NCI-H446 (cell line): ENCODE measurements around the gene IQCN.

Source experiments
- DNase-seq, 2 experiments: peaks; one replicate each; lab custom pipeline; 2025; lab: John Stamatoyannopoulos, UW

The IQCN gene, protein sequence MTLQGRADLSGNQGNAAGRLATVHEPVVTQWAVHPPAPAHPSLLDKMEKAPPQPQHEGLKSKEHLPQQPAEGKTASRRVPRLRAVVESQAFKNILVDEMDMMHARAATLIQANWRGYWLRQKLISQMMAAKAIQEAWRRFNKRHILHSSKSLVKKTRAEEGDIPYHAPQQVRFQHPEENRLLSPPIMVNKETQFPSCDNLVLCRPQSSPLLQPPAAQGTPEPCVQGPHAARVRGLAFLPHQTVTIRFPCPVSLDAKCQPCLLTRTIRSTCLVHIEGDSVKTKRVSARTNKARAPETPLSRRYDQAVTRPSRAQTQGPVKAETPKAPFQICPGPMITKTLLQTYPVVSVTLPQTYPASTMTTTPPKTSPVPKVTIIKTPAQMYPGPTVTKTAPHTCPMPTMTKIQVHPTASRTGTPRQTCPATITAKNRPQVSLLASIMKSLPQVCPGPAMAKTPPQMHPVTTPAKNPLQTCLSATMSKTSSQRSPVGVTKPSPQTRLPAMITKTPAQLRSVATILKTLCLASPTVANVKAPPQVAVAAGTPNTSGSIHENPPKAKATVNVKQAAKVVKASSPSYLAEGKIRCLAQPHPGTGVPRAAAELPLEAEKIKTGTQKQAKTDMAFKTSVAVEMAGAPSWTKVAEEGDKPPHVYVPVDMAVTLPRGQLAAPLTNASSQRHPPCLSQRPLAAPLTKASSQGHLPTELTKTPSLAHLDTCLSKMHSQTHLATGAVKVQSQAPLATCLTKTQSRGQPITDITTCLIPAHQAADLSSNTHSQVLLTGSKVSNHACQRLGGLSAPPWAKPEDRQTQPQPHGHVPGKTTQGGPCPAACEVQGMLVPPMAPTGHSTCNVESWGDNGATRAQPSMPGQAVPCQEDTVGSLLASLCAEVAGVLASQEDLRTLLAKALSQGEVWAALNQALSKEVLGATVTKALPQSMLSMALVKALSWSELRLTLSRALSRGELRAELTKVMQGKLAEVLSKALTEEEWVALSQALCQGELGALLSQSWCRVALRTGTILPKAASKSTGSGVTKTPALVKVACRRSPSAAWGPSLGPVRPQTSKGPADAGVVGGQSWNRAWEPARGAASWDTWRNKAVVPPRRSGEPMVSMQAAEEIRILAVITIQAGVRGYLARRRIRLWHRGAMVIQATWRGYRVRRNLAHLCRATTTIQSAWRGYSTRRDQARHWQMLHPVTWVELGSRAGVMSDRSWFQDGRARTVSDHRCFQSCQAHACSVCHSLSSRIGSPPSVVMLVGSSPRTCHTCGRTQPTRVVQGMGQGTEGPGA (N-terminal part only)

DNA sequence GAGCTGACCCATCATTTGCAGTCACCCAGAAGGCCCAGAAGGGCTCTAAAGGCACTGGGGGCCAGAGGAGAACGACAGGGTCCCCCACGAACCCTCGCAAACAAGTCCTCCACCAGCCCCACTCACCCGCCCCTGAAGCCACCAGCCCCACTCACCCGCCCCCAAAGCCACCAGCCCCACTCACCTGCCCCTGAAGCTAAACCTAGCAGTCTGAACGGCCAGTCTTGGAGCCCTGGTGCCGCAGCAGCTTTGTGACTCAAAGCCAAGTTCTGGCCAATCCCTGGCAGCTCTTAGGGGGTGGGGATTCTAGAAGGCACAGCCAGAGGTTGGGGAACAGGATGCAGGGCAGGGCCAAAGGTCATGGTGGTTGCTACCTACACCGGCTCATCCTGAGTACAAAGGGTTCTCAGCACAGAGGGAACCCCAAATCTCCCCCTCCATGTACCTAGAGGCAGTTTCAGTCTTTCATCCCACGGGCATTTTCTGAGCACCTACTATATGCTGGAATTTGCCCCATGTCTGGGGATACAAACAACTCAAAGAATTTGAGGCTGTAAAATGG, at the start of gene IQCN:
Gene IQCN (minus strand): TSS at position 234 of the 562 bp plus-strand sequence. CDS start 4,974 bp downstream, outside the sequence.
- DNase-seq, result no peak

DNA sequence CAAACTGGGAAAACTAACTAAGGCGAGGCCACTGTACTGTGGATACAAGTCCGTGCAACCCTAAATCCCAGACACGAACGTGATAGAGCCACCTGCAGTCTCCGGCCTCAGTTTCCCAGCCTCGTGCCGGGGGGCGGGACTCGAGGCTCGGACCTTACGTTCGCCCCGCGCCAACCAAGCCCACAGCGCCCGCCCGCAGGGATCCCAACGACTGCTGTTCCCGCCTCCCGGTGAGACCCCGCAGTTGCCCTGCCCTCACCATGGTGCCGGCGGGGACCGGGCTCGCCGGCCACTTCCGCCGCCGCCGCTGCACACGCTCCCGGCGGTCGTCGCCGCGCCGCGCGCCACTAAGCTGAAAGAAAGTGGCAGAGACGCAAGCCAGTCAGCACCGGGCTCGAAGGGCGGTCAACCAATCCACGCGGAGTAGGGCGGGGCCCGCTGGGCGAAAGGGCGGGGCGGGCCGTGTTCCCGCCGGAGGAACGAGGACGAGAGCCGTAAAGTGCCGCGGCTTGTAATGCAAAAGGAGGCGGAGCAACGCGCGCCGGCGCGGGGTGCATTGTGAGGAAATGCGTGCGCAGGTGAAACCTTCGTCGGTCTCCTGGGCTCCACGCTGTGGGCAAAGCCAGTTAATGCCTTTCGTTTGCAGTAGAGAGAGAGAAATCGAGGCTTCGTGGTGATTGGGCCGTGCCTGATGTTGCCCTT, 48.7 kb upstream of the IQCN start, which contains the start of gene LSM4:
Gene LSM4 (minus strand): TSS at position 318 of the 702 bp plus-strand sequence. CDS start 56 bp downstream, at position 262.
- peak; percentile 96 to 99 for DNase-seq

DNA sequence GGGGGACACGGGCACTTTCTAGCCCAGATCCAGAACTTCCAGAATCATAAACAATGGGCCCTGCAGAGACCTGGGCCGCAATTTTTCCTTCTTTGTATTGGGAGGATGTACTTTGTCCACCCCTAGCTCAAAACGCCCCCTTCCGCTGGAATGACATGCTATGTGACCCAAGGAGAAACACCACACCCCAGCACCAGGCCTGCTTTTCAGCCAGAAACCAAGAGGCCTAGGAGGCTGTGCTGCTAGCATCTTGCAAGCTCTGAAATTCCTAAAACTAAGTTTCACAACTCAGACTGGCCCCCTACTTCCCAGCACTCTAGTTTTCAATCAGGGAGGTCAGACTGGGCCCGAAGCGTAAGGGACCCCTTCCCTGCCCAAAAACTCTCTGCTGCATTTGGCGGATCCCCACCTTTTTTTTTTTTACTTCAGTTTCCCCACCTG, 48.1 kb upstream of the IQCN start:
- DNase-seq, result no peak

DNA sequence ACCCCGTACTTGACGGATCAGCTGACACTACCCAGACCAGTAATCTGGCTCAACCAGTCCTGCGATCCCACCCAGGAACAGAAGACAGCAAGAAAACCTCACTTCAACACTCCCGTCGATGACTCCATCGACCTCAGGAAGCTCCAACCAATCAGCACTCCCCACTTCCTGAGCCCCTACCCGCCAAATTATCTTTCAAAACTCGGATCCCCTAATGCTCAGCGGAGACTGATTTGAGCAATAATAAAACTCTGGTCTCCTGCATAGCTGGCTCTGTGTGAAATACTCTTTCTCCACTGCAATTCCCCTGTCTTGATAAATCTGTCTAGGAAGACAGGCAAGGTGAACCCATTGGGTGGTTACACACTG, 47.5 kb upstream of the IQCN start:
- no peak for DNase-seq

DNA sequence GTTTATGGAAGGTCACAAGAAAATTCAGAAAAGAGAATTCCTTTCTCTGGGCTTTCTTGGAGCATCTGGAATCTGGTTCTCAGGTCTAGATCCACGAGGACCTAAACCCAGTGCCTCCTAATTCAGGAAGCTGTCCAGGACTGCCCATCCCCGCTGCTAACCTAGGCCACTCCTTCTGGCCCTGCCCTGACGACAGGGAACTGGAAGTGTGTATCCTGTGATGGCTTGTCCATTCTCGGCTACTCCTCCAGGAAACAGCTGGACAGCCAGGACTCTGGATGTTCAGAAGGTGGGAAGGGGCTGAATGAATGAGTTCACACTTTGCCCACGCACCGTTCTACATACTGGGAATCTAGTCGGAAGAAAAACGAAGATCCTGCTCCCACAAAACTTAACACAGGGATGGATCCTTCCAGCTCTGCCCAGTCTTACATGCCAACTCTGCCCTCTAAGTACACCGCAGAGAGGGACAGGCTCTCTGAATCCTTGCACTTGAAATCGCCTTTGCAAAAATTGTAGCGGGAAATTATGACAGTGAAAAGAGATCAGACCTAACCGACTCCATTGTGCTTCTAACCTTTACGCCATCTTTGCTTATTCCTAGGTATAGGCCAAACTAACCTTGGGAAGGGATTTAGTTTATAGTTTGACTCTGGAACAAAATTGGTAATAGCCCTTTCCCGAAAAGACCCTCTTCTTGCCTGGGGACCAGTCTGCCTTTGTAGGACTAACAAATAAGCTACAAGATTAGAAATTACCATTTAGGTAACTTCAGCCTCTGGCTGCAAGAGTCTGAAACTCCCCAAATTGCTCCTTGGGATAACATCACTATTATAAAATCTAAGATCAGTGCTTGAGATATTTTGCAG, 46.8 kb upstream of the IQCN start:
- DNase-seq, result no peak

DNA sequence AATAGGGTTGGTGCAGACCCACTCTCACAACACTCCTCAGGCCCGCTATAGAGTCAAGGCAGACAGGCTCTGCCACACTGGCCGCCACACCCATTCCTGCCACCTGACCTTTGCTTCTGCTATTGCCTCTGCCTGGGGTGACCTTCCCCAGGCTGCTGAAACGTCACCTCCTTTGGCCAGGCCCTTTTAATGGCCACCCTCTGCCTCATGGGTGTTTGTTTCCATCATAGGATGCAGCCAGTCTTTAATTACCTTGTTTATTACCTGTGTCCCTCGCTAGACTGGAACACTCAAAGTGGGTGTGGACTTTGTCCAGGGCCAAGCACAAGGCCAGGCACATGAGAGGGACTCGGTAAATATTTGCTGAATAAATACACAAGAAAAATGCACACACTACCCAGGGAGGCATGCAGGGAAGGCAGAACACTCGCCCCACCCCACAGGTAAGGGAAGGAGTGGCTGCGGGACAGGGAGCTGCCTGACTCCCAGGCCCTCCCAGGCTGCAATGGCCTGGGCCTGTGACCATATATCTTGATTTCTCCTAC, 45.4 kb upstream of the IQCN start:
- no peak for DNase-seq

DNA sequence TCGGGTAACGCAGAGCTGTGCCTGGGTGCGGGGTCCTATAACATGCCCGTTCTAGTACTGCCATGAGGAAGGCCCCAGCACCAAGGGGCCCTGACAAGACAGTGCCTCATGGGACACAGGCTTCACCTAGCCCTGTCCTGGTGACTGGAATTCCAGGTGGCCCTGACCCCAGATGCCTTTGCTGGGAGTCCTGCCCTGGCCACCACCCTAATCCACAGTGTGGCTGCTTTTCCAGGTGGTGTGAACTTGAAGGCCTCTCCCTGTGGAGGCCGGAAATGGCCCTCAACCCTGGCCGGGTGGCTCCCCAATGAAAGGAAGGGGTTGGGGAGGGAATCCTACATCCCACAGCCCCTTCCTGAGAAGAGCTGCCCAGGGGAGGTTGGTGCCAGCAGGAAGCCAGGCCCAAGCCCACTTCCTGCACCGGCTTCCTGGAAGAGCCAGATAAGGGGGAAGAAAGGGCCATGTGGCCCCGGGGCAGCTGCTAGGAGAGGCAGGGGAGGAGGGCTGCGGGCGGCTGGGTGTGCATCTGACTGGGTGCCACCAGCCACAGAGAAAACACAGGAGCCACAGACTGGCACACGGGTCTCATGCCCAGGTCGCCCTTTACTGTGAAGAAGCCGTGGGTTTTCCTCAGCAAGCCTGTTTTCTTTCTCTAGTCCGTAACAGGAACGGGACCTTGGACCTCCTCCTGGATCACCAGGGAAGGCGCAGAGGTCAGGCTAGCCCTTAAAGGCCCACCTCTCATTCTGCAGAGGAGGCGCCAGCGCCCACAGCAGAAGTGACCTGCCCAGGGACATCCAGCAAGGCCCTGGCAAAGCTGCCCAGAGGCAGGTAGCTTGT, 43.9 kb upstream of the IQCN start:
- no peak for DNase-seq

DNA sequence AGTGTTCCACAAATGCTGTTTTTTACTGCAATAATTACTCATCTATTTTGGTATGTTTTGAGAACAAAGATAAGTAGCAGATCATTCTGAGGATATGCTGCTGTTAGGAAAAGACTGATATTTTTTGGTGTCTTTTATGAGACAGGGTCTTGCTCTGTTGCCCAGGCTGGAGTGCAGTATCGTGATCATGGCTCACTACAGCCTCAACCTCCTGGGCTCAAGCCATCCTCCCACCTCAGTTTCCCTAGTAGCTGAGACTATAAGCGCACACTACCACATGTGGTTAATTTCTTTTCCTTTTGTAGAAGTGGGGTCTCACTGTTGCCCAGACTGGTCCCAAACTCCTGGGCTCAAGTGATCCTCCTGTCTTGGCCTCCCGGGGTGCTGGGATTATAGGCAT, 39.1 kb upstream of the IQCN start:
- no peak for DNase-seq

DNA sequence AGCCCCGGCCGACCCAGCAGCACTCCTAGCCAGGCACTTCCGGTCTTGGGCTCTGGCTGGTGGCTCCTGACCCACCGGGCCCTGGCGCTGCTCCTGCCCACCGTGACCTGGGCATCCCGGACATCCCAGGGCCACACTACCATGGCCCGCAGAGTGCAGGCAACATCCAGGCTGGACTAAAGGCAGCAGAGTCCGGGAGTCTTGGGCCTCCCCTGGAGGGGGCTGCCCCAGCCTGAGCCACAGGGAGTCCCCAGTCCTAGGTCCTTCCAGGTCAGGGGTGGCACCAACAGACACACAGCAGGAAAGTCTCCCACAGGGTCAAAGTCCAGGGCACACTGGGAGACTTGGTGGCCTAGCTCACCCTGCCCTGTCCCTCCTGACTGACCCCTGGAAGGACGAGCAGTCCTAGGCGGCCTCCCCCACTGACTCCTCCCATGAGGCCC, 37.9 kb upstream of the IQCN start:
- no peak for DNase-seq

DNA sequence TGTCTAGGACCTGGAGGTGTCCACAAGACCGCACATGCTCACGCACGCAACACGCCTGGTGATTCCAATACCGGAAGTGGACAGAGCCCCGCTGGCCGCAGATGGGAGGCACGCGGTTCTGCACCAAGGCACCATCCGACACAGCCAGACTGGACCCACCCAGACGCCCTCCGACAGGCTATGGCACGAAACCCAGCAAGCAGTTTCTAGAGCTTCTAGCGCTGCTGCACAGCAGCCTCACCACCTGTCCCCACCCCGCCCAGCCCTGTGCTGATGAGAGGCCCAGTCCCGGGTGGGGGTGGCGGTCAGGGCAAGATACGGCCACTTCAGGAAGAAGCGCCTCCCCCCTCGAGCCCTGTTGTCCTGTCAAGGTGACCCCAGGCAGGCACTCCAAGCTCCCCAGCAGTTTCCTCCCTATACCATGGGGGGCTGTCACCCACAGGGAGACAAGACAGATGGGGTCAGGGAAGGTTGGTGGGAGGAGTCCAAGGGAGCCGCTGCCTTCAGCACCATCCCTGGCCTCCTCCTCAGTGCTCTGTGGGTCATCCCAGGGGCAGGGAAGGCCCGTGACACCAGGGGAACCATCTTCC, 37.3 kb upstream of the IQCN start:
- no peak for DNase-seq

DNA sequence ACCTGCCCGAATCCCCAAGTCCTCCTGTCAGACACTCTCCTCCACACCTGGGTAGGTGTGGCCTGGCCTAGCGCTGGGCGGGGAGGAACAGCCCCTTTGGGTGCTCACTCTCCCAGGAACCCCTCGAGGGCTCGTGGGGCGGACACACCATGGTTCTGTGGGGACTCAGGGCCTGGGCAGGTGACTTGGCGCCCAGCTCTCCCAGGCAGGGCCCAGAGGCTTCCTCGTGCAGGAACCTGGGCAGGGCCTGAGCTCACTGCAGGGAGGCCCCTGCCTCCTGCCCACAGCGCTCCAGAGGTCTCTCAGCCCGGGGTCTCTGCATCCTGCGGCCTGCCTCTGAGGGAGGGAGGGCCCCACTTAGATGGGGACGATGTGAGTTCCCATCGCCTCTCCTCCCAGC, 36.7 kb upstream of the IQCN start:
- DNase-seq, result no peak

DNA sequence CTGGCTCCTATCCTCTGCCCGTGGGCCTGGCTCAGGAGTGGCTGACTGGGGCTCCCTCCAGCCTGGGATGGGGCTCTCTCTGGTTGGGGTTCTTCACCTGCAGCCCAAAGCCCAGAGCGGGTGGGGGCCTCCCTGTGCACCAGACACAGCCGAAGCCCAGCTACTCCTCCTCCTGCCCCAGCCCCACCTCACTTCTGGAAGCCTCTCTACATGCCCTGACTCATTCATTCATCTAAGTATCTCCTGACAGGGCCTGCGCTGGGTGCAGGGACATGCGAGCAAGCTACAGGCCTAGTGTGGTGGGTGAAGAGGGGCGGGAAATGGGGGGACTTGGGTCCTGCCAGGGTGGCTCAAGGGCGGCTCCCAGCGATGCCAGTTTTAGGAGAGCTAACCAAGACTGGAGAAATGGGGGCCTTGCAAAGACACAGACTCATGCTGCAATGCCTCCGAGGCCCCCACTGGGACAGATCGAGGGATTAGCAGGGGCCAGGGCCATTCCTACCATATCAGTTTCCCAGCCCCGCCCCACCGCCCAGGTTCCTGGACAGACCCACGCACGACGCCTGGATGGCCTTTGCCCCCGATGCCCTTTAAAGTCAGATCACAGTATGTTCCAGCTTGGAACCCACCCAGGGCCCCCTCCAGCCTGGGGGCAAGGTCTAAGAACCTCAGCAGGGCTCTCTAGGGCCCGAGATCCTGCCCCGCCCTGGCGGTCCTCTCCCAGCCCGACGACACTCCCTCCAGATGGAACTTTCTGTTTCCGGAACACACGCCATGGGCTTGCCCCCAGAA, 36.1 kb upstream of the IQCN start:
- DNase-seq, result no peak

DNA sequence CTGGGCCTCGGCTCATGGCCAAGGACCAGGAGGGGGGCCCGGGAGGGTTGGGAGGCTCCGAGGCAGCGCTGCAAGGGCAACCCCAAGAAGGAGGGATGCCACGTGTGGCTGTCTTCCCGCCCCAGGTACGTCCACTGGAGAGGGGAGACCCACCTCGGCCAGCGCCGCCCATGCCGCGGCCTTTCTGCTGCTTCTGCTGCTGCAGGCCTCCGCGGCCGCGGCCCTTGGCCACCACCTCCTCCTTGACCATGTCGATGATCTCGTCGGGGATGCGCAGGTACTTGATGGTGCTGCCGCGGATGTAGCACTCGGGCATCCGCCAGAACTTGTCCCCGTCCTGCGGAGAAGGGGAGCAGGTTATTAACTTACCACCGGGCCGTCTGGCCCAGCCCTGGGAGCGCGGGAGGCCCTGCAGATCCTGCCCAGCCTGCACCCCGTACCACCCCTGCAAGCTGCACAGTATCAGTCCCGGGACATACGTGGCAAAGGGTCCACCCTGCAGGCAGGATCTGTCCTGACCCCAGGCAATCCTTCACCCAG, 35.3 kb upstream of the IQCN start:
- DNase-seq, result no peak

DNA sequence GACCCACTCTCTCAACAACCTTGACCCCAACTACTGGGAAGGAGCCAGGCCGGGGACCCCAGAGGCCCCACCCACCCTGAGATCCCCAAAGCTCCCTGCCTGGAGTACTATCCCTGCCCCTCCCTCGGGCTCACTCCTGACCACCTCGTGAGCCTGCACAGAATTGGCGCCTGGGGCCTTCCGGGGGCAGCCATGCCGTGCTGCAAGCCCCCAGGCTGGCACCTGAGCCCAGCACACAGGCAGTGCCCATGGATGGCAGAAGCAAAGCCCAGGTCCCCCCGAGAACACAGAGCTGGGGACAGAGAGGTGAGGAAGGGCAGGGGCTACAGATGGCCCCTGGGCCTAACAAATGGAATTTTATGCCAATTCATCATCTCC, 34.7 kb upstream of the IQCN start:
- no peak for DNase-seq

DNA sequence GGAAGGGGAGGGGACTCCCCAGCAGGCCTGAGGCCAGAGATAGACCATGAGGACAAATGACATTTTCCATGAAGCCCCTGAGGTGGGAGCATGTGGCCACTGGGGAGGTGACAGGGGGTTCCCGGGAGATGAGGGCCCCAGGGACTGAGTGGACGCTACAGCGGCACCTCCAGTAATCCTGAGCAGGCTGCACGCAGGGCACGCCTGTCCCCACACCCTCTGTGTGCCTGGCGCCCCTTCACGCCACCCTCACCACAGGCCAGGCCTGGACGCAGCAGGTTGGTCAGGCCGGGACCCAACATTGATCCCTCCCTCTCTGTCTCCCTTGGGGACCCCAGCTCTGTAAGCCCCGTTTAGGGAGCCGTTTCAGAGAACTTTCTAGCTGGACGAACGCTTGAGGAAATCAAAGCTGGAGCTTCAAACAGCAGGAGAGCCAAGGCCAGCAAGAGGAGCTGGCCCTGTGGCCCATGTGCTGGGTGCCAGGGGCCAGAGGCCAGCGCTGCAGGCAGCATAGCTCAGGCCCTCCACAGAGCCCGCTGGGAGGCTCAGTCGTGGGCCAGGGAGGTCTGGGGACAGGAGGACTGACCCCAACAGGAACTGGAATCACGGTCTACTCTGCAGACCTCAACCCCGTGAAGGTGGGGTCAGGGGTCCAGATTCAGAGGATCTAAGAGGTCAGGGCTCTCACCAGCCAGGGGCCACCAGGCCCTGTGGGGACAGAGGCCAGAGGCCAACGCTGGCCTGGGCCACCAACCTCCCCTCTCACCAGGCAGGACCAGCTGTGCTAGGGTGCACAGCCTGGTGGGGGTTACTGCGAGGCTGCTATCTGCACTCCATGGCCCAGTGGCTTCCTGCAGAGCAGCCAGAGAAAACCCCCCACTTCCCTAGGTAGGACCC, 34.0 kb upstream of the IQCN start:
- DNase-seq, result no peak

DNA sequence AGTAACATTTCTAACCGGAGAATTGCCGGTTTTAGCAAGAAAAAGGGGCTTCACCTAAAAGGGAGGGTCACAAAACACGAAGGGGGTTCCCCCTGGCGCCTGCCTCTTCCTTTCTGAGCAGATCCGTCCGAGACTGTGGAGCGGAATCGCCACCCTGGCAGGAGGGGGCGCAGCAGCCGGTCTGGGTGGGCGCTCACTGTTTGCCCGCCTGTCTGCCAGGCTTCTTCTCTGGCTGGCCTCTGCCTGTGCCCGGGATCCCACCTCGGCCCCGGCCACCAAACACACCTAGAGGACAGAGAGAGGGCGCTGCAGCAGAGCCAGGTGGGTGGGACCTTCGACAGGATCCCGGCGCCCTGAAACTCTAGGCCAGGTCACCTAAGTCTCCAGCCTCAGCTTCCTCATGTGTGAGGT, 33.0 kb upstream of the IQCN start:
- DNase-seq, result no peak
